Activated T-cell treated with anti-CD3 and anti-CD28 coated beads, Interleukin-2, amount 50 U/mL, for 48 hours (primary cell): ENCODE measurements around the gene TOP2B.
A peak's percentile ranks its signal among the peaks of the same experiment; 100 is the strongest.

Experiments used
- DNase-seq, 2 experiments: peaks; one replicate each; pipeline ENCODE4 v3.0.0-alpha.2; 2020

TOP2B gene, protein sequence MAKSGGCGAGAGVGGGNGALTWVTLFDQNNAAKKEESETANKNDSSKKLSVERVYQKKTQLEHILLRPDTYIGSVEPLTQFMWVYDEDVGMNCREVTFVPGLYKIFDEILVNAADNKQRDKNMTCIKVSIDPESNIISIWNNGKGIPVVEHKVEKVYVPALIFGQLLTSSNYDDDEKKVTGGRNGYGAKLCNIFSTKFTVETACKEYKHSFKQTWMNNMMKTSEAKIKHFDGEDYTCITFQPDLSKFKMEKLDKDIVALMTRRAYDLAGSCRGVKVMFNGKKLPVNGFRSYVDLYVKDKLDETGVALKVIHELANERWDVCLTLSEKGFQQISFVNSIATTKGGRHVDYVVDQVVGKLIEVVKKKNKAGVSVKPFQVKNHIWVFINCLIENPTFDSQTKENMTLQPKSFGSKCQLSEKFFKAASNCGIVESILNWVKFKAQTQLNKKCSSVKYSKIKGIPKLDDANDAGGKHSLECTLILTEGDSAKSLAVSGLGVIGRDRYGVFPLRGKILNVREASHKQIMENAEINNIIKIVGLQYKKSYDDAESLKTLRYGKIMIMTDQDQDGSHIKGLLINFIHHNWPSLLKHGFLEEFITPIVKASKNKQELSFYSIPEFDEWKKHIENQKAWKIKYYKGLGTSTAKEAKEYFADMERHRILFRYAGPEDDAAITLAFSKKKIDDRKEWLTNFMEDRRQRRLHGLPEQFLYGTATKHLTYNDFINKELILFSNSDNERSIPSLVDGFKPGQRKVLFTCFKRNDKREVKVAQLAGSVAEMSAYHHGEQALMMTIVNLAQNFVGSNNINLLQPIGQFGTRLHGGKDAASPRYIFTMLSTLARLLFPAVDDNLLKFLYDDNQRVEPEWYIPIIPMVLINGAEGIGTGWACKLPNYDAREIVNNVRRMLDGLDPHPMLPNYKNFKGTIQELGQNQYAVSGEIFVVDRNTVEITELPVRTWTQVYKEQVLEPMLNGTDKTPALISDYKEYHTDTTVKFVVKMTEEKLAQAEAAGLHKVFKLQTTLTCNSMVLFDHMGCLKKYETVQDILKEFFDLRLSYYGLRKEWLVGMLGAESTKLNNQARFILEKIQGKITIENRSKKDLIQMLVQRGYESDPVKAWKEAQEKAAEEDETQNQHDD (N-terminal part only)

DNA sequence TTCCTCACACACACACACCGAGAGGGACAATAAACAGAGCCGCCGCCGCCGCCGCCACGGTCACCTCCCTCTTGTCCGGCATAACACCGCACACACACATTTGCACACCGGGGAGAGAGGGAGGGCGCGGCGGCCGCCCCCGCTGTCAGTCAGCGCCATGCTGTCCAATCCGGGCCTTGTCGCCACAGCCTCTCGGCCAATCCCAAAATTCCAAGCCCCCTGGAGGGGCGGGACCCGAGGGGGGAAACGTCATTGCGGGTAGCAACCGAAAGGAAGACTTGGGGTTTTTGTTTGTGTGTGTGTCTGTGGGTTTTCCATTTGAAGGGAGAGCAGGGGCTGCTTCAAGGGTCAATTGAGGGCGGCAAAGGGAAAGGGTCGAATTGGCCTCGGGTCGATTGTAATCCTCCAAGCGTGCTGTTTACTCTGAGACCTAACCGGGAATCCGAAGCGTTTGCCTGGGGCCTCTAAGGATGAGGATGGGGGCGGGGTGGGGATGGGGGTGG, at the start of gene TOP2B:
Gene TOP2B (minus strand): TSS at position 96 of the 503 bp plus-strand sequence. CDS start 610 bp downstream, outside the sequence.
- peak; percentile 96 for DNase-seq

DNA sequence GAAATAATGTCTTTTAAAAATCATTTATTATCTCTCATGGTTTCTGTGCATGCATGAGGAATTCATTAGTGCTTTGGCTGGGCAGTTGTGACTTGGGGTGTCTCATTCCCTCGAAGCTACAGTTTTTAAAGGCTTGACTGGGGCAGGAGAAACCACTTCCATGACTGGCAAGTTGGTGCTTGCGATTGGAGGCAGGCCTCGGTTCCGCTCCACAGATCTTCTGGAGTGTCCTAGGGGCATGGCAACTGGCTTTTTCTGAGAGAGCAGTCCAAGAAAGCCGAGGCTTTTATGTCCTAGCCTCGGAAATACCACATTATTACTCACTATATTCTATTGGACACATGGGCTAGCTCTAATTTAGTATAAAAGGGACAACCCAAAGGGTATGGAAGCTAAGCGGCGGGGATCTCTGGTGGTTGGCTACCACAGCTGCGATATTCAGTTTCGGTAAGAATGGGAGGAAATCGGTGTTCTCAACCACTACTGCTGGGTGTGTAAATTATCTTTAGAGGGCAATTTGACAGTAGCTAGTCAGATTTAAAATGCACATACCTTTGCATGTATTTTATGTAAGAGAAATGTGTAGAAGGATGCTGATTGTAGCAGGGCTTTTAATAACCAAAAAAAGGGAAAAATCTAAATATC, 48.8 kb upstream of the TOP2B start:
- no peak for DNase-seq

DNA sequence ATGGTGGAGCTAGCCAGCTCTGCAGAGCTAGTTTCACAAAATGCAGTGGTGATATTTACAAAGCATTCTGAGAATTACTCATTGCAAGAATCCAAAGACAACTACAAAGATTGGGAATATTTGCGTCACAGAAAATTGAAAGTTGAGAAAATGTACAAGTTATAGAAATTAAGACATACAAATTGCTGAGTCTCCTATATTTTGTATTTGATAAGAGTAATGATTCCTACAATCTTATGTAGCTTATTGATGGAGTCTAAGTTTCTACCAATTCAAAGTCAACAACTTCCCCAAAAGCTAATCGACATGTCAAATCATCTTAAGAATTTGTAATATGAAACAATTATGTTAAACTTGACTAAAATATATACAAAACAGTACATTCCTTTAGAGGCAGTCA, 46.4 kb upstream of the TOP2B start:
- DNase-seq, result no peak

DNA sequence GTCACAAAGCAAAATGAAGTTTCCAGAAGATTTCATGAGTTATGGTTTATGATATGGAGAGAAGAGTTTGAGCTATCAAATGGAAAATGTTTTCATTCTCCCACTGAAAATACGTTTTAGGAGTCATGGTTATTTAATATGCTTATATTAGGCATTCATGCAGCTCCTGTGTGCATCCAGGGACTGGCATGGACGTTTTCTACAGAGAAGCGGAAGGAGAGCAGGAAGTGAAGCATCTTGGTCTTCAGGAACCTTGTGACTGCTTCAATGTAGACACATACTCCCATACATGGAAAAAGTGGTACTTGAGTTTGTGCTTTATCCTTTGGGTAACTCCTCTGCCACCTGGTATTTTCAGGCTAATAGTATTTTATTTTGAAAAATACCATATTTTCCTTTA, 43.3 kb upstream of the TOP2B start:
- no peak for DNase-seq

DNA sequence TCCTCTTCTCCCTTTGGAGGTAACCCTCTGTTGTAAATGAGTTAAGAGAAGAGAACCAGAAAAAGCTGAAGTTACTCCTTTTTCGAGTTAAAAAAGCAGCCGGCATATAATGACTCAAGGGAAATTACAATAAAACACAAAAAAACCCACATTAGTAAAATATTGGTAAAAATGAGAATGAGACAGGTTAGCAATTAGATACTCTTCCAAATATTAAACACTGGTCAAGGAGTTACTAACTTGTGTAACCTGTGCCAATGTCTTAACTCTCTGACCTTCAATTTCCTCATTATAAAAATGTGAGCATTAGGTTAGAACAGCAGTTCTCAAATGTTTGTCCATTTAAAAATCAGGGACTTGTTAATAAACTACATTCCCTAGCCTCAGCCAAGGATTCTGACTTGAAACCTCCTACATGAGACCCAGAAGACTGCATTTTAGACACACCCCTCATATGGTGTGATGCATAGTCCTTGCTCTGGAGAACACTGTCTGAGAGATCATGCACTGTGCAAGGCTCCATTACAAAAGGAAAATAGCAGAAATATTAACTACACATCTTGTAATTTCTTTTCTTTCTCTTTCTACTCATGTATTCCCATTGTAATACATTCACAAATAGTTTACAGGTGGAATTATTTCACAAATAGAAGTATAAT, 42.7 kb upstream of the TOP2B start:
- no peak for DNase-seq

DNA sequence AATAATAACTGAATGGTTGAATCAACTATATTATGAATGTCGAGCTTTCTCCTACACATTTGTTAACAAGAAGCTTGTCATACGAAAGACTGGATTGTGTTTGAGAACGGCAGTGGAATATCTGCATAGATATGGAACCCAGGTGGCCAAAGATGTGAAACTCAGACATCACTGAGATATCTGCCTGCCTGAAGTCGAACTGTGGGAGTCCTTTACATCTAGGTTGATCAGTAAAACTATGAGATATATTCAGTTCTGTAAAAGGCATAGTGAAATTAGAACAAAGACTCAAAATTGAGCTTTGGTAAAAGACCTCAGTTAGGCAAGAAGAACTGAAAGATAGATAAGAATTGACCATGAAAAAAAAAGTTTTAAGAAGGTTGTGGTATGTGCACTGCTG, 41.5 kb upstream of the TOP2B start:
- DNase-seq, result no peak

DNA sequence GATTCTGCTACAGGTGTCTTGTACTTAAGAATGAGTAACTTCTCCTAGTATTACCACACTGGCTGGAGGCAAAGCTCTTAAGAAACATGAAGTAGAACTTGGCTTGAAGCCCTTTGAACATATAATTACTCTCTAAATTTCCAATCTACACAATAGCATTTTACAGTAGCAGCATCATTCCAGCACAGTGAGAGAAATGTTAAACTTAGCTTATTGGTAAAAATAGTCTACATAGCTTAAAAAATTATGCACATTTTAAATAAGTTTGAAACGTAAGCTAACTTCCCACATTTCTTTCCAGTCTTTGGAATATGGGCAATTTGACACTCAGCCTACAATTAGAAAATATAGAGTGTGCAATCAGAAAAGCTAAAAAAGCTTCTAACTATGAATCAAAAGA, 32.8 kb upstream of the TOP2B start:
- no peak for DNase-seq

DNA sequence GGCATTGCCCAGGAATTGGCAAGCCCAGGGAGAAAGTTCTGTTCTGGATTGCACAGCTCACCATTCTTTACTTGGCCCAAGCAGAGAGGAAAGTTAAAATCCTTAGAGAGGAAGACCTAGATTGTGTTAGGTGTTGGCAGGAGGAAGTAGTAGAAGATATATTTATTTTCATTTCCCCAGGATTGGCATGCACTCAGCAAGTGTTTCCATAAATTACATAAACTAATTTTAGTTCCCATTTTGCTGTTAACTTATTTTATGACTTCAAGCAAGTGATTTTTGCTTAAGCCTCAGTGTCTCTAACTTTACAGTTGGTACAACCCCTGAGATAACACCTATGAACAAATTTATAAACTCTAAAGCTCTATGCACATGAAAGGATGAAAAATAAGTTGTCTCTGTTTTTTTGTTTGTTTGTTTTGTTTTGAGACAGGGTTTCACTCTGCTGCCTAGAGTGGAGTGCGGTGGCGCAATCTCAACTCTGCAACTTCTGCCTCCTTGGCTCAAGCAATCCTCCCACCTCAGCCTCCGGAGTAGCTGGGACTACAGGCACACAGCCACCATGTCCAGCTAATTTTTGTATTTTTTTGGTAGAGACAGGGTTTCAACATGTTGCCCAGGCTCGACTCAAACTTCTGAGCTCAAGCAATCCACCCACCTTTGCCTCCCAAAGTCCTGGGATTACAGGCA, 31.2 kb upstream of the TOP2B start:
- DNase-seq, result no peak

DNA sequence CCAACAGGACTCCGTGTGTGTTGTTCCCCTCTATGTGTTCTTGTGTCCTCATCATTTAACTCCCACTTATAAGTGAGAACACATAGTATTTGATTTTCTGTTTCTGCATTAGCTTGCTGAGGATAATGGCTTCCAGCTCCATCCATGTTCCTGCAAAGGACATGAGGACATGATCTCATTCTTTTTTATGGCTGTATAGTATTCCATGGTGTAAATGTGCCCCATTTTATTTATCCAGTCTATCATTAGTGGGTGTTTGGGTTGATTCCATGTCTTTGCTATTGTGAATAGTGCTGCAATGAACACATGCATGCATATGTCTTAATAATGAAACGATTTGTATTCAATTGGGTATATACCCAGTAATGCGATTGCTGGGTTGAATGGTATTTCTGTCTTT, 28.5 kb upstream of the TOP2B start:
- no peak for DNase-seq

DNA sequence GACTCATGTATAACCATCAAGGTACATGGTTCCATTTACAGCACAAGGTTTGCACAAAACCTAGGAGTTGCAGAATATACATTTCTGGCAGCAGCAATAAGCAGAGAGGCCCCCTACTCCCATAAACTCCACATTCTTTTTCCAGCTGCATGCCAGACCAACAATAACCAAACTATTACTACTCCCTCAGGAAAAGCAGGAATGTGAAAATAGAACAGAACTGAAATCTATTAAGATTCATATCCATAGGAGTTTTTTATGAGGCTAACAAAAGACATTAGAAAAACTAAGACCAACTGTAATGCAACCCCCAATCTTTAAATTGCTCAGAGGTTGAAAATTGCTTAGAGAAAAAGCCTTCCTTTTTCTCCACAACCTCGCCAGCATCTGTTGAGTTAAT, 27.6 kb upstream of the TOP2B start:
- no peak for DNase-seq

DNA sequence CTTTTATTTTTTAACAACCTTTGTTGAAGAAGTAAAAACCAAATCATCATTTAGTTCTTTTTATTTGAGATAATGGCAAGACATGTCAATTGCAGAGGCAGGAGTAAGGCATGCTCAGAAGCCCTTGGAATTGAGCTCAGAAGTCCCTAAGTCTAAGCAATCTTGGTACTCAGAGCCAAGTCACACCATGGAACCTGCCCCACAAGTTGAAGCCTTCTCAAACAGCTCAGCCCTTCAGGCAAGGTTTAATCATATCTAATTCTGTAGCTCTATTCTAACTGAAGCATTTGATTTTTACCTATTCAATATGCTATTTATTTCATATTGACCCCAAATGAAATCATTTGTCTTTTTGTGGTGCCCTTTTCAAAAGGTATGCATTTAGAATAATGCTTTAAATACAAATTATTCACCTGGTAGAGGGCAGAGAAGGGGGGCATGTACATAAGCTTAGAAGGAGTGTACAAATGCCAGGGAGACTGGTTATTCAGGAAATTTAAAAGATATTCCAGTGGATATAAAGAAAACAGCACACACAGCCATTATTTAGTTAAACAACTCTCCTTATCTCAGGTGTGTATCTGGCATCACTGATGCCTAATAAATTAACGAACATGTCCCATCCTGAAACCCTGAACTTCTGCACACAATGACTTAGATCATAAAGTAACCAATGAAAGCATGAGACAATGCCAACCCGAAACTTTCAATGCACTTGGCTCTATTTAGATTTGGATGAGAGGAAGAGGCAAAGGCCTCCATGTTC, 26.2 kb upstream of the TOP2B start:
- DNase-seq, result no peak

DNA sequence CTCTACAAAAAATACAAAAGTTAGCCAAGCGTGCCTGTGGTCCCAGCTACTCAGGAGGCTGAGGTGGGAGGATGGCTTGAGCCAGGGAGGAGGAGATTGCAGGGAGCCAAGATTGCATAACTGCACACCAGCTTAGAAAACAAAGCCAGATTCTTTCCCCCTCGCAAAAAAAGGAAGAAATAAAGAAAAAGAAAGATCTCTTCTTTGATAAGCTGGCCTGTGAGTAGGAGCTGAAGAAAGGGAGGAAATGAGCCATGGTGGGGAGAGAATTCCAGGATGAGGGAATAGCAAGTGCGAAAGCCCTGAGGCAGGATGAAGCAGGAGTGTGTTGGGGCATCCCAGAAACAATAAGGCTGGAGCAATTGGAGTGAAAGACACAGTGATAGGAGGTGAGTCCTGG, 24.5 kb upstream of the TOP2B start:
- DNase-seq, result no peak

DNA sequence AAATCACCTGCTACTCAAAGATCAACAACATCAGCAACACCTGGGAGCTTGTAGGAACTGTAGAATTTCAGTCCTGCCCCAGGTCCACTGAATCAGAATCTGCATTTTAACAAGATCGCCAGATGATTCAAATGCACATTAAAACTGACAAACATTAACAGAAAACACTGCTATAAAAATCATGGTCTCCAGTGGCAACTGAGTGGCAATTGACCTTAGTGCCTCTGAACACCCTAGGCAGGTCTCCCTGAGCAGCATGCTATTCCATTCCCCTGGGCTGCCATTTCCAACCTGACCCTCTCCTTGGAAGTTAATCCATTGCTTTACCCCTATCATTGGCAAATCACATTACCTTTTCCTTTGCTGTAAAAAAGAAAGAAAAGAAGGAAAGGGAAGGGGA, 23.0 kb upstream of the TOP2B start:
- DNase-seq, result no peak

DNA sequence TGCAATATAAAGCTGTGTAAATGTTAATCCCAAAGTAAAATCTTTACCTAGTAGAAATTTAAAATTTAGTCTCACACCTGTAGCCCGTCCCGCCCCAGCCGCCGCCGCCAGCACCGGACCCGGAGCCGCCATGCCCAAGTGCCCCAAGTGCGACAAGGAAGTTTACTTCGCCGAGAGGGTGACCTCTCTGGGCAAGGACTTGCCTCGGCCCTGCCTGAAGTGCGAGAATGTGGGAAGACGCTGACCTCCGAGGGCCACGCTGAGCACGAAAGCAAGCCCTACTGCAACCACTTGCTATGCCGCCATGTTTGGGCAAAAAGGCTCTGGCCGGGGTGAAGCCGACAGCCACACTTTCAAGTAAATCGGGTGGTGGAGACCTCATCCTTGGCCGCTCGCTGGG, 22.1 kb upstream of the TOP2B start:
- no peak for DNase-seq

DNA sequence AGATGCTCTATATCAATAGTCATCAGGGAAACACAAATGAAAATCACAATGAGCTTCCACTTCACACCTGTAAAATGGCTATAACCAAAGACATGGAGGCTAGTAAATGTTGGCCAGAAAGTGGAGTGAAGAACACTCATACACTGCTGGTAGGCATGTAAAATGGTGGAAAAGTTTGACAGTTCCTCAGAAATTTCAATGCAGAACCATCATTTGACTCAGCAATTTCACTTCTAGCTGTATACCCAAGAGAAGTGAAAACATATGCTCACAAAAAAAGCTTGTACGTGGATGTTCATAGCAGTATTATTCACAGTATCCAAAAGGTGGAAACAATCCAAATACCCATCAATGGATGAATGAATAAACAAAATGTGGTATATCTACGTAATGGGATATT, 19.2 kb upstream of the TOP2B start:
- no peak for DNase-seq

DNA sequence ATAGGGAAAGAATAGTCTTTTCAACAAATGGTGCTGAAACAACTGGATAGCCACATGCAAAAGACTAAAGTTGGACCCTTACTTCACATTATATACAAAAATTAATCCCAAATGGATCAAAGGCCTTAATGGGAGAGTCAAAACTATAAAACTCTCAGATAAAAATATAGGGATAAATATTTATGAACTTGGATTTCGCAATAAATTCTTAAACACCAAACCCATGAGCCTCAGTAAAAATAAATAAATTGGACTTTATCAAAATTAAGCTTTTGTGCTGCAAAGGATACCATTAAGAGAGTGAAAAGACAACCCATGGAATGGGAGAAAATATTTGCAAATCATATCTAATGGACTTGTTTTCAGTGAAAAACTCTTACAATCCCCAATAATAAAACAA, 18.7 kb upstream of the TOP2B start:
- no peak for DNase-seq

DNA sequence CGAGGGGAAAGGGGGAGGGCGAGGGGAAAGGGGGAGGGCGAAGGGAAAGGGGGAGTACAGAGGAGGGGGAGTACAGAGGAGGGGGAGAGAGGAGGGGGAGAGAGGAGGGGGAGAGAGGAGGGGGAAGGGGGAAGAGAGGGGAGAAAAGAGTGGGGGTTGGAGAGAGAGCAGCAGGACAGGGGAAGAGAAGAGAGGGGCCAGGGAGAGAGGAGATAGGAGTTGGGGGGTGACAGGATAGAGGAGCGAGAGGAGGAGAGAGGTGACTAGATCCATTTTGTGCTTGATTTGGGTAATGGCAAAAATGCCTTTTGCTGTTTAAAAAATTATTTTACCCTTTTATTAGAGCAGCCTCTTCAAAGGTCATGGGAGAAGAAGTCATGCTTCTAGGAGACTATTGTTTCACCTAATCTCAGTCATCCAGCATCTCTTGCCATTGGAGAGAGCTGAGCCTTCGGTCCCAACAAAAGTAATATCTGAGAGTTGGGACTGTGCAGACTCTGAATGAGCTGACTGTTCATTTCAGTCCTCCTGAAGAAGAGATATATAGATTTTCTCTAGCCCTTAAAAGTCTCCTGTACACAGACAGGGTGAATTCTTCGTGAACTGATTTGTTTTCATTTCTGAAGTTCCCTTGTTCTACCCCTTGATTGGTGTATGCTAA, 15.1 kb upstream of the TOP2B start:
- no peak for DNase-seq

DNA sequence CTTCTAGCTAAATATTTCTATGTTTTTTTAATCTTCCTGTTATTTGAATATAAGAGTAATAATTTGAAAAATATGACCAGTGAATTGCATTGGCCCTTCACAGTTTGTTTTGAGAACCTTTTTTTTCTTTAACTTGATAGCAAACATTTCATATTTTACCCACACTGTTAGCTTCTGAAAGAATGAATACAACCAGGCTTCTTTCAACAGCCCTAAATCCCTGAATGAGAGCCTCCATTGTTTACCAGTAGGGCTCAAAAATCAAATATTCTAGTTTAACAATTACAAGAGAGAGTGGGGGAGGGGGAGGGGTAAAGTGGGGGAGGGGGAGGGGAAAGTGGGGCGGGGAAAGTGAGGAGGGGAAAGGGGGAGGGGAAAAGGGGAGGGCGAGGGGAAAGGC, 14.5 kb upstream of the TOP2B start:
- no peak for DNase-seq

DNA sequence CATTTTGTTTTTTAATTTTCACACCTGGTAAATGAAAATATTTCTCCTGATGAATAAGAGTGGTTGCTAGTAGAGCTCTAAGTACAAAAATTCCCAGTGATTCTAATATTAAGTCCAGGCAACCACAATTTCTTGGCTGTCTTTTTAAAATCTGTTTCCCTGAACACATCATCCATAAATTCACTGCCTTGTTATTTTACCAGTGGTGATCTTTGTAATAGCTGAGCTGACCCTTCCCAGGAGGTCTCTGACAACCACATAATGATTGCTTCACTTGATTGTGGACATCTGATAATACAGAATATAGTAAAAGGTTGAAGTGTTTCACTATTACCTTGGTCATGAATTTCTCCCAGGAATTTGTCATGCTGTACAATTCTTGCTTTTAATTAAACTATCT, 13.9 kb upstream of the TOP2B start:
- DNase-seq, result no peak

DNA sequence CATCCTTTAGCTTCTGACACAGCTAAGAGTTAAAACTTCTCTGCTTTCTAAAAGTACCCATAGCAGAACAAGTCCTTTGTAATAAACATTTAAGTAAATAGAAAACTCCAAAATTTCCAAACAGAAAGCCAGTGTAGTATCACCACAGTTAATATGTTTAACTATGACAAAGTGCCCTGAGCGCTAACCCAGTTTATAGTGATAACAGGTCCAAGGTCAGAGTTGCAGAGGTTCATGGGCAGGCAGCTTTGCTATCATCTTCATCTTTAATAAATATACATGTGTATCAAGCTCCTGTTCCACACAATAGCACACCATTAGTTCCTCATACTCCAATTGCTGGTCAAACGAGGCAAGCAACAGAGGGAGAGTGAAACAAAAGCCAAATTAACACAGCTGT, 12.4 kb upstream of the TOP2B start:
- no peak for DNase-seq
